Ascending aorta (tissue), 2 donors: Measurements from ENCODE around the gene METTL25B. TPM values are rescaled to one million over a fixed set of nuclear protein-coding genes. Genes with fewer than 3 reads are reported as not detected.
A peak's percentile ranks its signal among the peaks of the same experiment; 100 is the strongest.

Source experiments
- DNase-seq, 2 donors: peaks; one replicate each; pipeline ENCODE4 v3.0.0-alpha.2; 2019; ENCODE audit warnings: low spot score in 2 of 2
- H3K27ac ChIP-seq, 2 donors: fragments of 200-600 bp; sonication (generic); one replicate each; pipeline ENCODE4 v1.5.1; 2016 to 2017; ENCODE audit warnings: mild to moderate bottlenecking in 1 of 2
- H3K27me3 ChIP-seq: fragments of 200-600 bp; sonication (generic); one replicate; pipeline ENCODE4 v1.5.1; 2017
- H3K36me3 ChIP-seq, 2 donors: fragments of 200-600 bp; sonication (generic); one replicate each; pipeline ENCODE4 v1.5.1; 2016
- H3K4me1 ChIP-seq, 2 donors: fragments of 200-600 bp; sonication (generic); one replicate each; pipeline ENCODE4 v1.5.1; 2016 to 2017; ENCODE audit warnings: mild to moderate bottlenecking in 1 of 2
- H3K4me3 ChIP-seq, 2 donors: fragments of 200-600 bp; sonication (generic); one replicate each; pipeline ENCODE4 v1.5.1; 2016 to 2017; ENCODE audit warnings: mild to moderate bottlenecking in 1 of 2
- H3K9me3 ChIP-seq, 2 donors: fragments of 200-600 bp; sonication (generic); one replicate each; pipeline ENCODE4 v1.5.1; 2016
- intact Hi-C: fragments of 100-400 bp; cut with DNase I; formaldehyde crosslinking; loops from one replicate; pipeline ENCODE4 v1.15.1; 2023
- total RNA-seq: library from RNA; depleted of rRNA; stranded (reverse); fragments of >200 nt; gene quantifications from one replicate; pipeline ENCODE4 v1.1.0, GENCODE V29; 2016
- TF ChIP-seq, protein P1 (sequence below), 3 experiments: fragments of 200-600 bp in 2 of 3; fragments of 450-650 bp in 1 of 3; sonication (generic) in 2 of 3; IDR thresholded peaks; one replicate each; pipeline ENCODE4 v1.5.1; 2016 to 2019; ENCODE audit warnings: antibody characterized with exemption in 3 of 3, mild to moderate bottlenecking in 1 of 3, moderate library complexity in 1 of 3

The METTL25B gene
- total RNA-seq, 1 donor from 2014 or later = 9.9 TPM

DNA sequence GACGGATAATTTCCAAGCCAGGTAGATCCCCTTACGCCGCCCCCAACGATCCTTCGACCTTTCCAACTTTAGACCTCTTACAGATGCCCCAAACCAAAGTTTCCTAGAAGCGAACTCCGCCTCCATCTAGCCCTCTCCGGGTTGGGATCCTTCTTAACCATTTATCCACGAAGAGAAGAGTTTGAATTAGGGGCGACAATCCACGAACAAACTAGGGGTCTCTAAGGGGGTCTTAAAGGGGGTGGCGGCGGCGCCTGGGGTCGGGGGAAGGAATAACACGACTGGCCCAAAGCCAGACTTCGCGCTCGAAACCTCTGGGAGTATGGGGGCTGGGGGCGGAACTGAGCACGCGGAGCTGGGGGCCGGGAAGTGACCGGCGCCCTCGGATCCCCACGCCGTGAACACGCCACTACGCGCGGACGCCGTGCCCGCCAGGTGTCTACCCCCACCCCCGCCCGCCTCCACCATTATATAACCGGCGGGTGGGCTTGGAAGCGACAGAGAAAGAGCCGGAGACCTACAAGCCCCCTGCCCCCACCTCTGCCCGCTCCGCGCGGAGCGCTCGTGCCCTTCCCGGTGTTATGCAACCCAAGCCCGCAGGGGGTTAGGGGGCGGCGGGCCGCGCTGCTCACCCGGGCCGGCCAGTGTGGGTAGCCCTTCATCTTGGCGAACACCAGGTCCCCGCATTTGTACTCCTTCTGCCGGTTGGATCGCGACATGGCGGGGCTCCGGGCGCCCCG, 22.6 kb downstream of the METTL25B start:
- intact Hi-C loops = loop anchor here (1.0 kb wide), 3 partner anchors 10 to 23 kb away; partner anchors contain the start of genes ISG20L2, METTL25B, MRPL24 and PRCC
- Histone ChIP-seq H3K4me3 (peak overlapping the region; percentile 73 to 91), H3K27ac (peak overlapping the region; percentile 89 to 99), H3K9me3 (no peaks in the 10 kb centered on the region), H3K27me3 (no peaks in the 10 kb centered on the region), H3K36me3 (no peaks in the 10 kb centered on the region), H3K4me1 (peaks cover 16 to 35% of the 10 kb centered on the region in 2 donors)
- DNase-seq = peak in 1 of 2 donors; percentile 77
- TF ChIP-seq, protein P1, sequence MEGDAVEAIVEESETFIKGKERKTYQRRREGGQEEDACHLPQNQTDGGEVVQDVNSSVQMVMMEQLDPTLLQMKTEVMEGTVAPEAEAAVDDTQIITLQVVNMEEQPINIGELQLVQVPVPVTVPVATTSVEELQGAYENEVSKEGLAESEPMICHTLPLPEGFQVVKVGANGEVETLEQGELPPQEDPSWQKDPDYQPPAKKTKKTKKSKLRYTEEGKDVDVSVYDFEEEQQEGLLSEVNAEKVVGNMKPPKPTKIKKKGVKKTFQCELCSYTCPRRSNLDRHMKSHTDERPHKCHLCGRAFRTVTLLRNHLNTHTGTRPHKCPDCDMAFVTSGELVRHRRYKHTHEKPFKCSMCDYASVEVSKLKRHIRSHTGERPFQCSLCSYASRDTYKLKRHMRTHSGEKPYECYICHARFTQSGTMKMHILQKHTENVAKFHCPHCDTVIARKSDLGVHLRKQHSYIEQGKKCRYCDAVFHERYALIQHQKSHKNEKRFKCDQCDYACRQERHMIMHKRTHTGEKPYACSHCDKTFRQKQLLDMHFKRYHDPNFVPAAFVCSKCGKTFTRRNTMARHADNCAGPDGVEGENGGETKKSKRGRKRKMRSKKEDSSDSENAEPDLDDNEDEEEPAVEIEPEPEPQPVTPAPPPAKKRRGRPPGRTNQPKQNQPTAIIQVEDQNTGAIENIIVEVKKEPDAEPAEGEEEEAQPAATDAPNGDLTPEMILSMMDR (IDR thresholded peaks at IDR 0.05) = peak in 1 of 3 experiments; percentile 42

DNA sequence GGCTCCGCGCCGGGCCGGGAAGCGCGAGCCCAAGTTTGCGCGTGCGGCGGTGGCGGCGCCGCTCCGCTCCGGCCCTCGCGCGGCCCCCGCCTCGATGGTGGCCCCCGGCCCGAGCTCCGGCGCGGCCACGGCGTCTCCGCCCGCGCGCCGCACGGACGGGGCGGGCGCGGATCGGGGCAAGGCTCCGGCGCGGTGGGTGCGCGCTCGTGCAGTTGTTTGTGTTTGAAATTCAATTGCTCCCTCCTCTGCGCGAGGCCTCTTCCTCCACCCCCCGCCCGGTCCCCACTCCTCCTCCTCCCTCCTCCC, 23.1 kb downstream of the METTL25B start, which contains the start of gene HDGF:
HDGF (minus strand) TSS at position 225 of the 306 bp plus-strand sequence. CDS start 246 bp downstream, outside the sequence.
- Histone ChIP-seq H3K27ac (peak within 1 kb of the TSS; percentile 89 to 99), H3K36me3 (no peaks in the 10 kb centered on the region), H3K9me3 (no peaks in the 10 kb centered on the region), H3K4me1 (peaks cover 11 to 30% of the 10 kb centered on the region in 2 donors), H3K4me3 (peak within 1 kb of the TSS; percentile 73 to 91), H3K27me3 (no peaks in the 10 kb centered on the region)
- no peak for DNase-seq
- TF ChIP-seq, protein P1 (IDR thresholded peaks at IDR 0.05) = peak in 1 of 3 experiments; percentile 1
- intact Hi-C loops = loop anchor here (1.0 kb wide), 3 partner anchors 10 to 23 kb away; partner anchors contain the start of genes ISG20L2, METTL25B, MRPL24 and PRCC

DNA sequence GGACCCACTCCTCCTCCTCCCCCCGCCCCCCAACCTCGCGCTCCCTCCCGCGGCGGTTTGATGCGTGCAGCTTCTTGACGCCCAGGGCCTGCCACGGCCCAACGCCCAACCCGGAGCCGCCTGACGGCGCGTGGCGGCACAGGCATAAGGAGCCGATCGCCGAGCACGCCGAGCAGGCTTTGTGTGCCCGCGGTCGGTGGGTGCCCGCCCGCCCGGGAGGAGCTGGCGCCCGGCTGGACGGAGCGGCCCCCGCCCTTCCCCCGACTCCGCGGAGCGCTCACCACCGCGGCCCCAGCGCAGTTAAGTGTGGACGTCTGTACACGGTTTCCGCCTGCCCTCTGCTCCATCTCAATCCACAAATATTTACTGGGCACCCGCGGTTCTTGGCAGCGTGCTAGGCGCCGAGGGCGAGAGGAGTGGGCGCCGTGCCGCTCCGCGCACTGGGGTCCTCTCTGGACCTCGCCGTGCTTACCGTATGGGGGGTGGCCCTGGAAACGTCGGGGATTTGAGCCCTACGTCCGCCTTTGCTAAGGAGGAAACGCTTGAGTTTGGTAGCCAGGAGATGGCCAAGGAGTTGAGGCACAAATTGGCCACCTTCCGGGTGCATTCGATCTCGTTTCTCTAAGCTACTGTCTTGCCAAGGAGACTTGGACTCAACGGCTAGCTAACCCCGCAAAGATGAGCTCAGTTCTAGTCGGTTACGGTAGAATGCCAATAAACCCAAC, 23.6 kb downstream of the METTL25B start:
- peak; percentile 86 to 98 for DNase-seq
- intact Hi-C loops = loop anchor here (1.0 kb wide), 3 partner anchors 11 to 24 kb away; partner anchors contain the start of genes ISG20L2, METTL25B, MRPL24 and PRCC
- Histone ChIP-seq H3K27me3 (no peaks in the 10 kb centered on the region), H3K4me1 (peaks cover 10 to 28% of the 10 kb centered on the region in 2 donors), H3K9me3 (no peaks in the 10 kb centered on the region), H3K4me3 (peak overlapping the region; percentile 73 to 91), H3K36me3 (no peaks in the 10 kb centered on the region), H3K27ac (peak overlapping the region; percentile 87 to 89)
- TF ChIP-seq, protein P1 (IDR thresholded peaks at IDR 0.05) = peak in 1 of 3 experiments; percentile 27

DNA sequence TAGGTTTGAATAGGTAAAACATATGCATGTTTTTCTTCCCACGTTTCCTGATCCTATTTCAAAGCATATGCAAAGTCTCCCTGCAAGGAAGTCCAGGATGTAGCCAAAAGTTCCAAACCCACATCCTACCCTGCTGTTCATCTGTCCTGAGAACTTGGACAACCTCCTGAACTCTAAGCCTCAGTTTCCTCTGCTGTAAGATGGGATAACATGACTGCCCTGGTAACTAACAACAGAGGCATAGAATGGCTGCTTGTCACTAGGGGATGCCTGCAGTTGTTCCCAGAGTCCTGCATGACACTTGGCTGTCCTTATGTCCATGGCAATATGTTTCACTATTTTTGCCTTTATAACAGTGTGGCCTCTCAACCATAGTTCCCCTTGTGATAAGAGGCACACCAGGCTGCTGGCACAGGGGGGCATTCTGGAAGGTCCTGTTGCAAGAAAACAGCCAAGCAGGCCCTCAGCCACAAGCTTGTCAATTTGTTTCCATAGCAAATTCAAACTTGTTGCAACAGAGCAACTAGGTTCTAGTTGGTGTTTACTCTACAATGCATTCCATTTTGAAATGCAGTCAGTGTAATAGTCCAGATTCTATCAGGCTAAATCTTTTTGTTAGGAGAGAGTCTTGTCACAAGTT, 24.7 kb downstream of the METTL25B start:
- Histone ChIP-seq H3K36me3 (no peaks in the 10 kb centered on the region), H3K9me3 (no peaks in the 10 kb centered on the region), H3K27me3 (no peaks in the 10 kb centered on the region), H3K4me3 (peak overlapping the region in 1 of 2 donors; percentile 73), H3K4me1 (peaks cover 6 to 23% of the 10 kb centered on the region in 2 donors), H3K27ac (peak overlapping the region in 1 of 2 donors; percentile 89)
- TF ChIP-seq, protein P1 (IDR thresholded peaks at IDR 0.05) = no peak
- no peak for DNase-seq
- intact Hi-C loops = no loop called here

DNA sequence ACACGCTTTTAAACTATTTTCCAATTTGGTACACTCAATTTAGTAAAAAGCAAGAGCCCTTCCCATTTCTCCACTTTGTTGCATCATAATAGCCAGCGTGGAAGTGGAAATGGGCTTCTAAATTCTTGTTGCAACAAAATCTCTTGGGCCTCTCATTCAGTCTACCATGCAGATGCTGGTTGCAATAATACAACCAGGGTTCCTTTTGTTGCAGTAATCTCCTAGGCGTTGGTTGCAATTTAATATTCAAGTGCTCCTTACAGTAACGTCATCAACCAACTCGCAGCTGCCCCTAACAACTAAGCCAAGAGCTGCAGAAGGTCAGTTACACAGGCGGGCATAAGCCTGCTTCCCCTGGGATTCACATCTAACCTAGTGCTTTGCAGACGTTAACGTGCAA, 25.9 kb downstream of the METTL25B start:
- DNase-seq = no peak
- TF ChIP-seq, protein P1 (IDR thresholded peaks at IDR 0.05) = no peak

More for the DNA sequence above, 25.9 kb downstream of the METTL25B start:
- Histone ChIP-seq H3K36me3 (no peaks in the 10 kb centered on the region), H3K27ac (no peak overlapping the region), H3K4me3 (no peak overlapping the region), H3K9me3 (no peaks in the 10 kb centered on the region), H3K27me3 (no peaks in the 10 kb centered on the region), H3K4me1 (peaks cover 6 to 13% of the 10 kb centered on the region in 2 donors)
- intact Hi-C loops = no loop called here
